H1 (cell line): Measurements from ENCODE around the gene ZDHHC20. TPM values are rescaled to one million over a fixed set of nuclear protein-coding genes. Genes with fewer than 3 reads are reported as not detected.

Experiments used
- CTCF ChIP-seq, 3 experiments: IDR thresholded peaks; 1 replicate in 2 of 3; 2 replicates in 1 of 3; pipeline versions ENCODE4 v1.5.1 to v1.6.1; 2011; ENCODE audit warnings: low read length in 3 of 3, mild to moderate bottlenecking in 3 of 3, inconsistent platforms in 2 of 3, low read depth in 1 of 3, moderate library complexity in 1 of 3; ENCODE audit not compliant: insufficient read depth in 1 of 3; ENCODE audit errors: control extremely low read depth in 1 of 3
- MAFK ChIP-seq: IDR thresholded peaks from 2 replicates; pipeline ENCODE4 v1.6.1; 2012; ENCODE audit warnings: low read depth, mild to moderate bottlenecking, improper control_type of control experiment, low read length
- SIRT6 ChIP-seq: IDR thresholded peaks from one replicate; pipeline ENCODE4 v1.7.1; 2012; ENCODE audit warnings: low read length, inconsistent platforms
- polyA plus RNA-seq, 7 experiments: library from polyadenylated mRNA; depleted of rRNA in 3 of 7; stranded (reverse) in 5 of 7; unstranded in 2 of 7; fragments of >200 nt in 5 of 7; fragments of 200-250 nt in 2 of 7; gene quantifications; 1 replicate in 5 of 7; 2 replicates in 1 of 7; 4 replicates in 1 of 7; pipeline versions ENCODE4 v1.2.1 to v1.2.3, GENCODE V29; 2011 to 2013; ENCODE audit warnings: missing spikeins in 2 of 7, mixed read lengths in 2 of 7
- total RNA-seq: library from RNA; stranded (reverse); fragmentation: NEBNext Ultra II Directional; extraction: Animal tissue kit (Norgen Biotek cat#: 25700); gene quantifications from 2 replicates; pipeline ENCODE4 v1.2.1, GENCODE V29; 2021

Gene ZDHHC20
- total and polyA plus RNA-seq, 2 of the 8 experiments (the other 6 are each of a cell fraction or from before 2014, with no cell fraction given), result 16.4 to 89.0 TPM

DNA sequence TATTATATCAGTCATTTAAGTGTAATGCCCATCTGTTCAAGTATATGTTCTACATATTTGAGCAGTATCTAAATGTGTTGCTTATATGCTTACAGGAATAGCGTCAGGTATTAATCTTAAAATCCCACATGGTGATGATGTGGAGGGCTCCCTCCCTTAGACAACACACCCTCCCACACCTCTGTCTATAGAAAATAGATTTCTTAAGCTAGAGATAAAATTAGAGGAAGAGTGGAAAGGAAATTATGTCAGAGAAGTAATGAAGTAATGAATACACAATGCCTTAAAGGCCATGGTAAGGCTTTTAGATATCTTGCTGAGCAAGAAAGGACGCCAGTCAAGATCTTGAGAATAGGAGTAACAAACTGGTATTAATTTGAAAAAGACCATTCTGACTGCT, 12.4 kb downstream of the ZDHHC20 start (continued):
- TF ChIP-seq SIRT6 (no peak), CTCF (IDR thresholded peaks at IDR 0.05; ENCODE audit: control extremely low read depth in 1 of 3, insufficient read depth in 1 of 3, low read depth in 1 of 3, low read length in 3 of 3) (no peak), MAFK (no peak)
